Natural killer cell (primary cell): ENCODE results near the gene ZC3H4. TPM values are rescaled to one million over a fixed set of nuclear protein-coding genes. Genes with fewer than 3 reads are reported as not detected.

ENCODE experiments used
- ATAC-seq, 3 donors: fragments of 150-1000 bp in 2 of 3; fragments of 200-7000 bp in 1 of 3; cut with Tn5 transposase; 1 replicate in 1 of 3; 2 replicates in 2 of 3; pipeline ENCODE4 v1.10.0; 2021; ENCODE audit warnings: mild to moderate bottlenecking in 2 of 3, moderate library complexity in 2 of 3
- DNase-seq, 2 donors: peaks; one replicate each; pipeline versions ENCODE4 v3.0.0 to v3.0.0-alpha.2; 2013 to 2021; ENCODE audit warnings: mixed read lengths in 1 of 2
- H3K27ac ChIP-seq: one replicate; pipeline ENCODE4 v1.5.1; 2013; ENCODE audit warnings: mild to moderate bottlenecking, low read length
- H3K27me3 ChIP-seq: one replicate; pipeline ENCODE4 v1.6.1; 2013; ENCODE audit warnings: low read length; ENCODE audit not compliant: control insufficient read depth, insufficient read depth
- H3K36me3 ChIP-seq: one replicate; pipeline ENCODE4 v1.6.1; 2013; ENCODE audit warnings: low read length; ENCODE audit not compliant: control insufficient read depth, insufficient read depth
- H3K4me1 ChIP-seq: one replicate; pipeline ENCODE4 v1.6.1; 2013; ENCODE audit warnings: low read length; ENCODE audit not compliant: control insufficient read depth, insufficient read depth
- H3K4me3 ChIP-seq: one replicate; pipeline ENCODE4 v1.5.1; 2013; ENCODE audit warnings: low read length
- H3K9me3 ChIP-seq: one replicate; pipeline ENCODE4 v1.6.1; 2013; ENCODE audit warnings: low read length; ENCODE audit not compliant: control insufficient read depth, insufficient read depth
- H3K27ac Mint-ChIP-seq, 2 donors: one replicate each; pipeline ENCODE4 v1.8.0; 2022; ENCODE audit warnings: mild to moderate bottlenecking in 2 of 2, mixed read lengths in 2 of 2, moderate library complexity in 1 of 2
- H3K27me3 Mint-ChIP-seq, 2 donors: one replicate each; pipeline ENCODE4 v1.8.0; 2022; ENCODE audit warnings: low read depth in 2 of 2, mixed read lengths in 2 of 2
- H3K36me3 Mint-ChIP-seq: one replicate; pipeline ENCODE4 v1.8.0; 2022; ENCODE audit warnings: mixed read lengths
- H3K4me1 Mint-ChIP-seq, 2 donors: one replicate each; pipeline ENCODE4 v1.8.0; 2022; ENCODE audit warnings: mixed read lengths in 2 of 2
- H3K4me3 Mint-ChIP-seq: one replicate; pipeline ENCODE4 v1.8.0; 2022; ENCODE audit warnings: mild to moderate bottlenecking, moderate library complexity, mixed read lengths
- H3K9me3 Mint-ChIP-seq, 2 donors: one replicate each; pipeline ENCODE4 v1.8.0; 2022; ENCODE audit warnings: mixed read lengths in 2 of 2
- CTCF ChIP-seq: fragments of 200-600 bp; IDR thresholded peaks from one replicate; pipeline ENCODE4 v1.8.0; 2022; ENCODE audit warnings: antibody characterized with exemption
- WGBS: methylation state at CpG from one replicate; pipeline ENCODE4 v1.1.7; 2013; ENCODE audit warnings: missing lambda C conversion rate; ENCODE audit not compliant: insufficient coverage; 5-methylcytosine and 5-hydroxymethylcytosine counted together
- intact Hi-C: fragments of 100-400 bp; cut with micrococcal nuclease; formaldehyde crosslinking; loops from one replicate; pipeline ENCODE4 v1.14.2; 2022
- total RNA-seq, 4 donors: library from RNA; stranded (reverse); fragments of 120-200 nt in 1 of 4; gene quantifications; one replicate each; pipeline versions ENCODE4 v1.2.3 to v1.2.4, GENCODE V29; 2013 to 2022

ZC3H4 gene
- total RNA-seq, 3 donors from 2014 or later (not counting 1 experiment from before 2014, with no cell fraction given): 71.2 to 75.3 (median 73.3) TPM

DNA sequence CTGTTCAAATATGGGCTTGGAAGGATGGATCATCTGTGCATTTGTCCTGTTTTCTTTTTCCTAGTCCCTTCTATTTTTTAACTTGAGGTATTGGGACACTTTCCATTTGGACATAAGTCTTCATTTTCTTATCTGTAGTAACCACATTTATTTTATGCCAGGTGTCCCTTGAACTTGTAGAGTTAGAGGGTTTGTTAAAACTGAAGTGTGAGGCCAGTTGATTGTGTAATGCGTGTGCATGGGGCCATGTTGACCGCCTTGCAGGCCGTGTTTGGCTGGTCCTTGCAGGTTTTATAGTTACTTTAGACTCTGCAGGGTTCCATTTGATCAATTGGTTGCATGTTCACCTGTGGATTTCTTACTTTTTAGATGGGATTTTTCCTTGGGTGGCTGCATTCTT lies 38.1 kb upstream of the ZC3H4 start:
- no peak for DNase-seq
- Mint-ChIP-seq H3K9me3 (no peaks in the 10 kb centered on the region), H3K27me3 (no peaks in the 10 kb centered on the region), H3K4me1 (peaks cover 9 to 10% of the 10 kb centered on the region in 2 donors), H3K4me3 (no peak overlapping the region), H3K27ac (no peak overlapping the region), H3K36me3 (peaks cover 24% of the 10 kb centered on the region)
- H3K36me3 ChIP-seq: peaks cover 43% of the 10 kb centered on the region
- H3K4me1 ChIP-seq: peaks cover 21% of the 10 kb centered on the region
- no peak for ATAC-seq
- H3K9me3 ChIP-seq: no peaks in the 10 kb centered on the region
- 99% methylated on average over 3 of the region's 3 CpGs for WGBS
- no peak for TF ChIP-seq CTCF
- no peak overlapping the region for H3K27ac ChIP-seq
- intact Hi-C loops: no loop called here
- H3K4me3 ChIP-seq: no peak overlapping the region
- H3K27me3 ChIP-seq: no peaks in the 10 kb centered on the region

DNA sequence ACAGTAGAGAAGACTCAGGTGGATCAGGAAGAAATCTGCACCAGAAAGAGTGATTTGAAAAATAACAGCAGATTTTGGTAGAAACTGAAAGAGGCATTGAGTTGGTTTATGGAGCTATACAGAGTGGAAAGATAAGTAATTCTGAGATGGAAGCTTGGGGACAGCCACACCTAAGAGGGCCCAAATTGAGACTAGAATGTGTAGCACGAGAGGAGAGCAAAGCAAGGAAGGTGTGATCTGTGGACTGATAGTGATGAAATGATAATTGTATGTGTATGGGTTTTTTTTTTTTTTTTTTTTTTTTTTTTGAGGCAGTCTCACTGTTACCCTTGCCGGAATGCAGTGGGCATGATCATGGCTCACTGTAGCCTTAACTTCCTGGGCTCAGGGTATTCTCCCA lies 33.3 kb upstream of the ZC3H4 start:
- H3K36me3 Mint-ChIP-seq: peaks cover 15% of the 10 kb centered on the region

DNA sequence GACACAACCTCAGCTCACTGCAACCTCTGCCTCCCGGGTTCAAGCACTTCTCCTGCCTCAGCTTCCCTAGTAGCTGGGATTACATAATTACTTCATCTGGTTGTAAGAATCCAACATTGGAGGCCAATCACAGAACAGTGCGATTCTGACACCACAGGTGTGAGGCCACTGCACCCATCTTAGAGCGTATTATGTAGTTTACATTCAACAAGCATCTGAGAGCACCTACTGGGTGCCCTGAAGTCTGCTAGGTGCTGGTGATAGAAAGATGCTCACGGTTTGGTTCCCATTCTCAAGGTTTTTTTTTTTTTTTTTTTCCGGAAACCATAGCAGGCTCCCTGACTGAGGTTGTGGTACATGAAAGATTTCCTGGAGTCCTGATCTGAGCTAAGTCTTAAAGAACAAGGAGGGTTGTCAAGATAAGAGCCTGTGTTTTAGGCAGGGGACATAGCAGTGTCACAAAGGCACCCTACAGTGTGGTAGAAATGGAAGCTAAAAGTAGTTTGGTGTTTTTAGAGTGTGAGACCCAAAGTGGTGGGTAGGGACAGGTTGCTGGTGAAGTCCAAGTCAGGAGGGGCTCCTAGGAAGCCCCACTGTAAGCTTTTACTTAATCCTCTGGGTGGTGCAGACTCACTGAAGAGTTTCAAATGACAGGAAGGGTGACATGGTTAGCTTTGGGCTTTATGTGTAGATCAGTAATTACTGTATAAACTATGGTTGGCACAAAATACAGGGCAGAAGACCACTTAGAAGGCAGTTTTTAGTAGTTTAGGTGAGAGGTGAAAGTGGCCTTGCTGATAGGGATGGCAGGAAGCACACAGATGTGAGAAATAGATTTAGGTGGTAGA lies 32.3 kb upstream of the ZC3H4 start:
- WGBS: 90% methylated on average over 5 of the region's 5 CpGs
- Mint-ChIP-seq H3K9me3 (no peaks in the 10 kb centered on the region), H3K36me3 (peaks cover 5% of the 10 kb centered on the region), H3K27ac (peak overlapping the region in 1 of 2 donors; percentile 47), H3K4me3 (no peak overlapping the region), H3K27me3 (no peaks in the 10 kb centered on the region), H3K4me1 (peaks cover 14% of the 10 kb centered on the region in 2 donors)
- H3K9me3 ChIP-seq: no peaks in the 10 kb centered on the region
- H3K4me1 ChIP-seq: peaks cover 3% of the 10 kb centered on the region
- intact Hi-C loops: no loop called here
- DNase-seq: peak in 1 of 2 donors; percentile 76
- H3K36me3 ChIP-seq: peaks cover 39% of the 10 kb centered on the region
- no peak overlapping the region for H3K27ac ChIP-seq
- peak in 1 of 3 donors; percentile 34 for ATAC-seq
- no peaks in the 10 kb centered on the region for H3K27me3 ChIP-seq
- TF ChIP-seq CTCF: no peak
- H3K4me3 ChIP-seq: no peak overlapping the region

More for the DNA sequence above, 33.3 kb upstream of the ZC3H4 start:
- Mint-ChIP-seq H3K4me3 (no peak overlapping the region), H3K9me3 (no peaks in the 10 kb centered on the region), H3K27ac (no peak overlapping the region), H3K27me3 (no peaks in the 10 kb centered on the region), H3K4me1 (peaks cover 9 to 14% of the 10 kb centered on the region in 2 donors)
- no peak for ATAC-seq
- H3K4me1 ChIP-seq: peaks cover 3% of the 10 kb centered on the region
- H3K27ac ChIP-seq: no peak overlapping the region
- 81% methylated on average over 1 of the region's 2 CpGs for WGBS
- no peaks in the 10 kb centered on the region for H3K9me3 ChIP-seq
- peaks cover 45% of the 10 kb centered on the region for H3K36me3 ChIP-seq
- H3K4me3 ChIP-seq: no peak overlapping the region
- intact Hi-C loops: no loop called here
- H3K27me3 ChIP-seq: no peaks in the 10 kb centered on the region
- DNase-seq: no peak
- no peak for TF ChIP-seq CTCF
